ENCODE measurements around the gene CA6. TPM values are rescaled to one million over a fixed set of nuclear protein-coding genes. Genes with fewer than 3 reads are reported as not detected.

CA6 gene
- total RNA-seq, 1 experiment from 2014 or later: 0.11 TPM

GRCh38 chr1:8925406-8925805 is 20.3 kb upstream of the CA6 start (continued):
- TF ChIP-seq ZNF425 (CRISPR knock-in tag; conservative IDR thresholded peaks at IDR 0.05) (no peak), TP53 (CRISPR knock-in tag; IDR thresholded peaks at IDR 0.05) (no peak), GTF2I (CRISPR knock-in tag; conservative IDR thresholded peaks at IDR 0.05) (no peak), ATF1 (CRISPR knock-in tag; IDR thresholded peaks at IDR 0.05) (no peak)

GRCh38 chr1:8925960-8926359 is 19.7 kb upstream of the CA6 start:
- POLR2A ChIA-PET: interaction anchor here (1.5 kb wide), 1 partner anchor 79 kb away, joined by 3 read pairs; no protein-coding TSS in a partner anchor
- Mint-ChIP-seq H3K4me1 (no peaks in the 10 kb centered on the region), H3K27ac (no peak overlapping the region), H3K36me3 (no peaks in the 10 kb centered on the region), H3K27me3 (ENCODE audit: low read depth) (no peaks in the 10 kb centered on the region), H3K9me3 (no peaks in the 10 kb centered on the region), H3K4me3 (no peak overlapping the region)
- CTCF ChIA-PET: interaction anchor here (1.4 to 1.6 kb wide), 3 partner anchors 37 to 79 kb away, joined by 4 to 9 read pairs (median 5); no protein-coding TSS in a partner anchor
- DNase-seq (ENCODE audit: low spot score) (no peak), ATAC-seq (no peak)
- TF ChIP-seq FOXK1 (CRISPR knock-in tag; IDR thresholded peaks at IDR 0.05): no peak
- no peak for TF ChIP-seq CREB1 (CRISPR knock-in tag; IDR thresholded peaks at IDR 0.05)
- TF ChIP-seq AFF4 (CRISPR knock-in tag; IDR thresholded peaks at IDR 0.05; ENCODE audit: borderline replicate concordance): no peak
- TF ChIP-seq SMAD4 (CRISPR knock-in tag; IDR thresholded peaks at IDR 0.05): no peak
- TF ChIP-seq ZNF512 (CRISPR knock-in tag; IDR thresholded peaks at IDR 0.05; ENCODE audit: borderline replicate concordance): no peak
- TF ChIP-seq CDX4 (CRISPR knock-in tag; IDR thresholded peaks at IDR 0.05; ENCODE audit: borderline replicate concordance): no peak
- TF ChIP-seq USF1 (CRISPR knock-in tag; IDR thresholded peaks at IDR 0.05): no peak

GRCh38 chr1:8926707-8927694 is 18.7 kb upstream of the CA6 start:
- Mint-ChIP-seq H3K27ac (no peak overlapping the region), H3K27me3 (ENCODE audit: low read depth) (no peaks in the 10 kb centered on the region), H3K4me3 (no peak overlapping the region), H3K9me3 (0 out of 2 replicates have a peak, but pooled peaks cover 3% of the 10 kb centered on the region), H3K36me3 (no peaks in the 10 kb centered on the region), H3K4me1 (no peaks in the 10 kb centered on the region)
- ChIA-PET POLR2A (no interaction called here), CTCF (interaction anchor here (1.6 kb wide), 1 partner anchor 36 kb away, joined by 9 read pairs; no protein-coding TSS in a partner anchor)
- ATAC-seq (no peak), DNase-seq (ENCODE audit: low spot score) (no peak)
- no peak for TF ChIP-seq GTF2I (CRISPR knock-in tag; conservative IDR thresholded peaks at IDR 0.05)
- no peak for TF ChIP-seq FOXP4 (CRISPR knock-in tag; IDR thresholded peaks at IDR 0.05)
- no peak for TF ChIP-seq EMX1 (CRISPR knock-in tag; IDR thresholded peaks at IDR 0.05)
- no peak for TF ChIP-seq RELA (CRISPR knock-in tag; IDR thresholded peaks at IDR 0.05; ENCODE audit: borderline replicate concordance)
- TF ChIP-seq ZNF671 (CRISPR knock-in tag; IDR thresholded peaks at IDR 0.05): no peak
- no peak for TF ChIP-seq MAX (CRISPR knock-in tag; IDR thresholded peaks at IDR 0.05)
- no peak for TF ChIP-seq PREB (CRISPR knock-in tag; IDR thresholded peaks at IDR 0.05; ENCODE audit: borderline replicate concordance)

Data from WTC11 (cell line).